HepG2 (cell line): ENCODE data around the gene POU3F3. TPM values are rescaled to one million over a fixed set of nuclear protein-coding genes. Genes with fewer than 3 reads are reported as not detected.
A peak's percentile ranks its signal among the peaks of the same experiment; 100 is the strongest.

Source experiments
- ATAC-seq: fragments of 200-7000 bp; cut with Tn5 transposase; 3 replicates; pipeline ENCODE4 v1.9.1; 2020; ENCODE audit warnings: mild to moderate bottlenecking, moderate library complexity
- BruUV-seq: library from RNA; stranded (reverse); fragments of 400-500 nt; replicated peaks from 2 replicates; lab custom pipeline; 2021; lab: Mats Ljungman, UMichigan
- CTCF ChIA-PET: fragments of 300-600 bp; formaldehyde crosslinking; extraction: SDS; loops from one replicate; lab custom pipeline; 2021; ENCODE audit warnings: low total read pairs, inconsistent platforms, low intra/inter-chr PET ratio; lab: Yijun Ruan, JAX
- POLR2A ChIA-PET: fragments of 350-600 bp; sonication (Branson Sonifier 250); formaldehyde crosslinking; loops from one replicate; lab custom pipeline; 2020; ENCODE audit warnings: antibody characterized with exemption, inconsistent platforms; lab: Yijun Ruan, JAX
- DNase-seq: peaks from one replicate; pipeline ENCODE4 v3.0.0-alpha.2; 2015; ENCODE audit warnings: low spot score
- FAIRE-seq: peaks from 3 replicates; lab custom pipeline; 2011; peaks lifted over from hg19 to GRCh38; lab: Jason Lieb, UNC
- H2AFZ ChIP-seq: one replicate; pipeline ENCODE4 v1.6.1; 2011; ENCODE audit warnings: low read length, inconsistent platforms
- H3K27ac ChIP-seq: fragments of 300-600 bp; 3 replicates; pipeline ENCODE4 v1.8.0; 2011; ENCODE audit warnings: mixed run types, mild to moderate bottlenecking, mixed read lengths, low read length, inconsistent platforms; ENCODE audit not compliant: insufficient read depth; ENCODE audit errors: extremely low read length
- H3K27me3 ChIP-seq, 2 experiments: fragments of 200-600 bp in 1 of 2; 2 replicates in 1 of 2; 3 replicates in 1 of 2; pipeline versions ENCODE4 v1.6.0 to v1.8.0; 2011; ENCODE audit warnings: low read length in 2 of 2, mild to moderate bottlenecking in 2 of 2, moderate library complexity in 2 of 2, inconsistent platforms in 1 of 2; ENCODE audit not compliant: insufficient read depth in 2 of 2, control insufficient read depth in 1 of 2
- H3K36me3 ChIP-seq, 2 experiments: fragments of 200-600 bp in 1 of 2; replicated peaks in 1 of 2; 2 replicates in 1 of 2; 3 replicates in 1 of 2; pipeline versions ENCODE4 v1.5.1 to v1.8.0; 2011; ENCODE audit warnings: low read length in 2 of 2, inconsistent platforms in 1 of 2; ENCODE audit not compliant: insufficient read depth in 2 of 2, control insufficient read depth in 1 of 2
- H3K4me1 ChIP-seq: 2 replicates; pipeline ENCODE4 v1.5.1; 2012; ENCODE audit warnings: low read length, inconsistent platforms; ENCODE audit not compliant: insufficient read depth
- H3K4me2 ChIP-seq: 2 replicates; pipeline ENCODE4 v1.6.0; 2011; ENCODE audit warnings: low read depth, low read length, inconsistent platforms
- H3K4me3 ChIP-seq, 3 experiments: fragments of 200-600 bp in 1 of 3; sonication (generic), shearing (Covaris generic) in 1 of 3; replicated peaks in 1 of 3; 2 replicates each; pipeline ENCODE4 v1.5.1; 2011 to 2016; ENCODE audit warnings: low read length in 3 of 3, inconsistent platforms in 2 of 3, low read depth in 2 of 3, mild to moderate bottlenecking in 2 of 3, control low read depth in 1 of 3, mixed read lengths in 1 of 3; ENCODE audit not compliant: insufficient read depth in 1 of 3
- H3K79me2 ChIP-seq: one replicate; pipeline ENCODE4 v1.6.1; 2011; ENCODE audit warnings: low read length, inconsistent platforms; ENCODE audit not compliant: insufficient read depth
- H3K9ac ChIP-seq: 2 replicates; pipeline ENCODE4 v1.6.0; 2011; ENCODE audit warnings: mild to moderate bottlenecking, low read depth, low read length, inconsistent platforms; ENCODE audit not compliant: insufficient read depth
- H3K9me3 ChIP-seq: 2 replicates; pipeline ENCODE4 v1.5.1; 2012; ENCODE audit warnings: mild to moderate bottlenecking, low read length
- H4K20me1 ChIP-seq: 2 replicates; pipeline ENCODE4 v1.6.0; 2011; ENCODE audit warnings: inconsistent platforms, mild to moderate bottlenecking, low read length, moderate library complexity; ENCODE audit not compliant: insufficient read depth
- AKNA ChIP-seq: sonication (generic); formaldehyde crosslinking; IDR thresholded peaks from 2 replicates; pipeline ENCODE4 v1.4.0; 2020; ENCODE audit warnings: missing genetic modification reagents, borderline replicate concordance
- BCL6 ChIP-seq: IDR thresholded peaks from 2 replicates; pipeline ENCODE4 v1.6.1; 2016; ENCODE audit warnings: missing genetic modification reagents, missing compliant biosample characterization
- EZH2 ChIP-seq: conservative IDR thresholded peaks from 2 replicates; pipeline ENCODE4 v1.6.1; 2012; ENCODE audit warnings: mild to moderate bottlenecking, low read depth, low read length, moderate library complexity
- FOXJ3 ChIP-seq: sonication (generic); formaldehyde crosslinking; IDR thresholded peaks from 2 replicates; pipeline ENCODE4 v1.4.0; 2020; ENCODE audit warnings: missing genetic modification reagents, mild to moderate bottlenecking, borderline replicate concordance
- JUNB ChIP-seq: sonication (generic); formaldehyde crosslinking; IDR thresholded peaks from 2 replicates; pipeline ENCODE4 v1.8.0; 2022; ENCODE audit warnings: missing genetic modification reagents, mild to moderate bottlenecking, borderline replicate concordance
- KLF12 ChIP-seq: sonication (generic); formaldehyde crosslinking; IDR thresholded peaks from 2 replicates; pipeline ENCODE4 v1.4.0; 2020; ENCODE audit warnings: missing genetic modification reagents, borderline replicate concordance
- MED8 ChIP-seq: sonication (generic); formaldehyde crosslinking; IDR thresholded peaks from 2 replicates; pipeline ENCODE4 v1.8.1; 2023; ENCODE audit warnings: mild to moderate bottlenecking, missing genetic modification reagents; ENCODE audit not compliant: insufficient replicate concordance
- NR1H2 ChIP-seq: sonication (generic); formaldehyde crosslinking; IDR thresholded peaks from 2 replicates; pipeline ENCODE4 v1.8.1; 2022; ENCODE audit warnings: low read depth, missing genetic modification reagents, borderline replicate concordance
- TAF15 ChIP-seq: fragments of 200-400 bp; formaldehyde crosslinking; IDR thresholded peaks from one replicate; pipeline ENCODE4 v1.6.1; 2018; ENCODE audit warnings: mild to moderate bottlenecking, low read depth, low read length; ENCODE audit not compliant: poor library complexity, severe bottlenecking
- ZC3H13 ChIP-seq: sonication (generic); formaldehyde crosslinking; IDR thresholded peaks from 2 replicates; pipeline ENCODE4 v1.8.1; 2023; ENCODE audit warnings: mild to moderate bottlenecking, missing genetic modification reagents, moderate library complexity
- ZNF33B ChIP-seq: sonication (generic); formaldehyde crosslinking; IDR thresholded peaks from 2 replicates; pipeline ENCODE4 v1.5.1; 2020; ENCODE audit warnings: mild to moderate bottlenecking, missing genetic modification reagents
- ZNF431 ChIP-seq: sonication (generic); formaldehyde crosslinking; IDR thresholded peaks from 2 replicates; pipeline ENCODE4 v1.9.0; 2022; ENCODE audit warnings: missing genetic modification reagents, low read depth, mild to moderate bottlenecking, borderline replicate concordance
- WGBS: methylation state at CpG from one replicate; pipeline ENCODE4 v1.1.6; 2017; ENCODE audit warnings: low lambda C conversion rate; 5-methylcytosine and 5-hydroxymethylcytosine counted together
- in situ Hi-C: cut with HindIII; loops from 2 replicates; pipeline ENCODE4 v1.10.0; 2017; ENCODE audit warnings: low pct_unique_long_range_greater_than_20kb; ENCODE audit not compliant: extremely low pct_ligation_motif_present
- intact Hi-C: fragments of 100-400 bp; cut with micrococcal nuclease; formaldehyde crosslinking; loops from one replicate; pipeline ENCODE4 v1.10.0; 2022; ENCODE audit not compliant: unreplicated experiment
- polyA plus RNA-seq, 8 experiments: library from polyadenylated mRNA; depleted of rRNA in 3 of 8; stranded (reverse) in 7 of 8; unstranded in 1 of 8; fragments of >200 nt; fragmentation: Illumina TruSeq in 4 of 8; extraction: Trizol in 4 of 8; gene quantifications; 2 replicates each; pipeline versions ENCODE4 v1.2.1 to v1.2.3, GENCODE V29; 2011 to 2016; ENCODE audit warnings: low read depth in 4 of 8, missing spikeins in 1 of 8, mixed read lengths in 1 of 8; ENCODE audit not compliant: insufficient read depth in 1 of 8
- total RNA-seq, 5 experiments: library from RNA; depleted of rRNA; stranded (reverse); fragments of >200 nt; fragmentation: Illumina TruSeq; extraction: Trizol; gene quantifications; 2 replicates each; pipeline ENCODE4 v1.2.3, GENCODE V29; 2016; ENCODE audit warnings: low read depth in 1 of 5
- TF ChIP-seq, protein P1 (sequence below): IDR thresholded peaks from 2 replicates; pipeline ENCODE4 v1.6.1; 2016
- TF ChIP-seq, protein P2 (sequence below): sonication (generic); formaldehyde crosslinking; IDR thresholded peaks from 2 replicates; pipeline ENCODE4 v1.4.0; 2020; ENCODE audit warnings: mild to moderate bottlenecking, missing genetic modification reagents, borderline replicate concordance

The POU3F3 gene
- total and polyA plus RNA-seq, 2 of the 13 experiments (the other 11 are each of a cell fraction or from before 2014, with no cell fraction given) = not detected

GRCh38 chr2:104861351-104862057 lies 7.6 kb downstream of the POU3F3 start:
- Histone ChIP-seq H3K79me2 (no peaks in the 10 kb centered on the region), H3K4me3 (no peak overlapping the region), H3K4me2 (no peak overlapping the region), H3K27me3 (peaks cover 15 to 81% of the 10 kb centered on the region in 2 experiments), H3K9me3 (no peaks in the 10 kb centered on the region), H3K27ac (no peak overlapping the region), H3K4me1 (peaks cover 6% of the 10 kb centered on the region; the same call in 1 of the 2 replicates), H3K36me3 (no peaks in the 10 kb centered on the region), H2AFZ (no peak overlapping the region), H4K20me1 (no peaks in the 10 kb centered on the region), H3K9ac (no peak overlapping the region)
- no TSS peak for BruUV-seq
- ChIA-PET POLR2A (no interaction called here), CTCF (no interaction called here)
- DNase-seq = no peak
- peak; percentile 49 for ATAC-seq
- 26% methylated on average over 11 of the region's 11 CpGs for WGBS
- intact Hi-C loops (no loop called here), in situ Hi-C loops (no loop called here)
- FAIRE-seq = no peak
- no peak for TF ChIP-seq ZNF431 (CRISPR knock-in tag)
- no peak for TF ChIP-seq KLF12 (CRISPR knock-in tag)
- TF ChIP-seq ZC3H13 (CRISPR knock-in tag) = no peak
- TF ChIP-seq AKNA (CRISPR knock-in tag) = no peak
- TF ChIP-seq TAF15 = no peak
- TF ChIP-seq, protein P1, sequence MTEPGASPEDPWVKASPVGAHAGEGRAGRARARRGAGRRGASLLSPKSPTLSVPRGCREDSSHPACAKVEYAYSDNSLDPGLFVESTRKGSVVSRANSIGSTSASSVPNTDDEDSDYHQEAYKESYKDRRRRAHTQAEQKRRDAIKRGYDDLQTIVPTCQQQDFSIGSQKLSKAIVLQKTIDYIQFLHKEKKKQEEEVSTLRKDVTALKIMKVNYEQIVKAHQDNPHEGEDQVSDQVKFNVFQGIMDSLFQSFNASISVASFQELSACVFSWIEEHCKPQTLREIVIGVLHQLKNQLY (CRISPR knock-in tag) = no peak
- no peak for TF ChIP-seq FOXJ3
- TF ChIP-seq, protein P2, sequence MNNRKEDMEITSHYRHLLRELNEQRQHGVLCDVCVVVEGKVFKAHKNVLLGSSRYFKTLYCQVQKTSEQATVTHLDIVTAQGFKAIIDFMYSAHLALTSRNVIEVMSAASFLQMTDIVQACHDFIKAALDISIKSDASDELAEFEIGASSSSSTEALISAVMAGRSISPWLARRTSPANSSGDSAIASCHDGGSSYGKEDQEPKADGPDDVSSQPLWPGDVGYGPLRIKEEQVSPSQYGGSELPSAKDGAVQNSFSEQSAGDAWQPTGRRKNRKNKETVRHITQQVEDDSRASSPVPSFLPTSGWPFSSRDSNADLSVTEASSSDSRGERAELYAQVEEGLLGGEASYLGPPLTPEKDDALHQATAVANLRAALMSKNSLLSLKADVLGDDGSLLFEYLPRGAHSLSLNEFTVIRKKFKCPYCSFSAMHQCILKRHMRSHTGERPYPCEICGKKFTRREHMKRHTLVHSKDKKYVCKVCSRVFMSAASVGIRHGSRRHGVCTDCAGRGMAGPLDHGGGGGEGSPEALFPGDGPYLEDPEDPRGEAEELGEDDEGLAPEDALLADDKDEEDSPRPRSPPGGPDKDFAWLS (CRISPR knock-in tag) = no peak
- no peak for TF ChIP-seq ZNF33B (CRISPR knock-in tag)
- TF ChIP-seq NR1H2 (CRISPR knock-in tag) = no peak
- no peak for TF ChIP-seq EZH2
- no peak for TF ChIP-seq MED8
- TF ChIP-seq BCL6 = no peak
- TF ChIP-seq JUNB (CRISPR knock-in tag) = no peak
